22Rv1 (cell line): ENCODE data around the gene KLHL17.

Experiments used
- H3K27ac ChIP-seq: fragments of 450-650 bp; 2 replicates; pipeline ENCODE4 v1.5.1; 2017
- CTCF ChIP-seq: fragments of 450-650 bp; IDR thresholded peaks from 2 replicates; pipeline ENCODE4 v1.5.1; 2017; ENCODE audit warnings: mild to moderate bottlenecking
- ZFX ChIP-seq: fragments of 450-650 bp; IDR thresholded peaks from 2 replicates; pipeline ENCODE4 v1.6.1; 2017; ENCODE audit warnings: antibody characterized with exemption, borderline replicate concordance

Gene KLHL17

GRCh38 chr1:995665-996633 lies 35.6 kb downstream of the KLHL17 start:
- TF ChIP-seq CTCF (no peak), ZFX (no peak)
- H3K27ac ChIP-seq = 0 out of 2 replicates have a peak overlapping the region, but pooled peaks have one; percentile 29

- TF ChIP-seq ZFX (no peak), CTCF (no peak)
- H3K27ac ChIP-seq = peak overlapping the region; percentile 99
Measured at GRCh38 chr1:996851-997712, 36.7 kb downstream of the KLHL17 start.

GRCh38 chr1:997713-997992 lies 37.3 kb downstream of the KLHL17 start:
- TF ChIP-seq ZFX (no peak), CTCF (no peak)
- H3K27ac ChIP-seq = peak overlapping the region; percentile 99

GRCh38 chr1:997993-998744 lies 37.8 kb downstream of the KLHL17 start:
- H3K27ac ChIP-seq = peak overlapping the region; percentile 99
- TF ChIP-seq ZFX (no peak), CTCF (no peak)

- no peak for TF ChIP-seq CTCF
- no peak for TF ChIP-seq ZFX
- peak overlapping the region; percentile 99 for H3K27ac ChIP-seq
Measured at GRCh38 chr1:998745-998994, 38.3 kb downstream of the KLHL17 start.

- H3K27ac ChIP-seq = peak overlapping the region; percentile 99
- TF ChIP-seq CTCF (peak; percentile 26; the same call in 1 of the 2 replicates), ZFX (no peak)
Measured at GRCh38 chr1:998995-999724, 38.8 kb downstream of the KLHL17 start.
